Ishikawa (cell line): ENCODE measurements around the gene SH3RF3.

ENCODE experiments used
- CEBPB ChIP-seq: IDR thresholded peaks from 2 replicates; pipeline ENCODE4 v1.6.1; 2012
- CREB1 ChIP-seq: IDR thresholded peaks from 2 replicates; pipeline ENCODE4 v1.6.1; 2012; ENCODE audit warnings: low read depth
- EGR1 ChIP-seq: IDR thresholded peaks from 2 replicates; pipeline ENCODE4 v1.6.1; 2012
- EP300 ChIP-seq: IDR thresholded peaks from 2 replicates; pipeline ENCODE4 v1.6.1; 2012; ENCODE audit warnings: borderline replicate concordance
- FOXM1 ChIP-seq: IDR thresholded peaks from 2 replicates; pipeline ENCODE4 v1.6.1; 2012; ENCODE audit warnings: low read depth, borderline replicate concordance
- MAX ChIP-seq: IDR thresholded peaks from 2 replicates; pipeline ENCODE4 v1.6.1; 2012
- NFIC ChIP-seq: IDR thresholded peaks from 2 replicates; pipeline ENCODE4 v1.6.1; 2012
- RAD21 ChIP-seq: IDR thresholded peaks from 2 replicates; pipeline ENCODE4 v1.6.1; 2012; ENCODE audit warnings: low read depth
- REST ChIP-seq: IDR thresholded peaks from 2 replicates; pipeline ENCODE4 v1.6.1; 2012; ENCODE audit warnings: low read depth, mild to moderate bottlenecking
- TAF1 ChIP-seq: IDR thresholded peaks from 2 replicates; pipeline ENCODE4 v1.6.1; 2012; ENCODE audit warnings: low read depth, mild to moderate bottlenecking
- TCF12 ChIP-seq: IDR thresholded peaks from 2 replicates; pipeline ENCODE4 v1.6.1; 2012; ENCODE audit warnings: low read depth
- TEAD4 ChIP-seq: IDR thresholded peaks from 2 replicates; pipeline ENCODE4 v1.6.1; 2012
- USF1 ChIP-seq: IDR thresholded peaks from 2 replicates; pipeline ENCODE4 v1.6.1; 2012
- YY1 ChIP-seq: IDR thresholded peaks from 2 replicates; pipeline ENCODE4 v1.6.1; 2012; ENCODE audit warnings: low read depth
- ZBTB7A ChIP-seq: IDR thresholded peaks from 2 replicates; pipeline ENCODE4 v1.6.1; 2012; ENCODE audit warnings: low read depth

The SH3RF3 gene

GRCh38 chr2:109292386-109292785 lies 163.4 kb downstream of the SH3RF3 start:
- TF ChIP-seq CEBPB (no peak), TCF12 (no peak), NFIC (no peak), EGR1 (no peak), REST (no peak), MAX (no peak), CREB1 (no peak), ZBTB7A (no peak), TAF1 (no peak), YY1 (no peak), USF1 (no peak)

GRCh38 chr2:109293663-109294062 lies 164.7 kb downstream of the SH3RF3 start:
- no peak for TF ChIP-seq USF1
- no peak for TF ChIP-seq YY1
- TF ChIP-seq EGR1, result no peak

- TF ChIP-seq TCF12 (no peak), RAD21 (no peak), TEAD4 (no peak), CEBPB (no peak), EGR1 (no peak), CREB1 (no peak), EP300 (no peak), REST (no peak), NFIC (no peak), MAX (no peak), USF1 (no peak)
Measured at GRCh38 chr2:109294523-109294922, 165.5 kb downstream of the SH3RF3 start.

GRCh38 chr2:109295070-109295780 lies 166.2 kb downstream of the SH3RF3 start:
- no peak for TF ChIP-seq MAX
- TF ChIP-seq TAF1, result no peak
- no peak for TF ChIP-seq TEAD4
- TF ChIP-seq REST, result no peak
- no peak for TF ChIP-seq NFIC
- no peak for TF ChIP-seq CEBPB
- TF ChIP-seq USF1, result no peak
- no peak for TF ChIP-seq TCF12
- no peak for TF ChIP-seq EP300
- TF ChIP-seq CREB1, result no peak
- TF ChIP-seq FOXM1, result no peak
- no peak for TF ChIP-seq ZBTB7A
- no peak for TF ChIP-seq EGR1
- no peak for TF ChIP-seq RAD21
- no peak for TF ChIP-seq YY1
